ENCODE measurements around the gene PAQR6.

The PAQR6 gene, protein sequence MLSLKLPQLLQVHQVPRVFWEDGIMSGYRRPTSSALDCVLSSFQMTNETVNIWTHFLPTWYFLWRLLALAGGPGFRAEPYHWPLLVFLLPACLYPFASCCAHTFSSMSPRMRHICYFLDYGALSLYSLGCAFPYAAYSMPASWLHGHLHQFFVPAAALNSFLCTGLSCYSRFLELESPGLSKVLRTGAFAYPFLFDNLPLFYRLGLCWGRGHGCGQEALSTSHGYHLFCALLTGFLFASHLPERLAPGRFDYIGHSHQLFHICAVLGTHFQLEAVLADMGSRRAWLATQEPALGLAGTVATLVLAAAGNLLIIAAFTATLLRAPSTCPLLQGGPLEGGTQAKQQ

DNA sequence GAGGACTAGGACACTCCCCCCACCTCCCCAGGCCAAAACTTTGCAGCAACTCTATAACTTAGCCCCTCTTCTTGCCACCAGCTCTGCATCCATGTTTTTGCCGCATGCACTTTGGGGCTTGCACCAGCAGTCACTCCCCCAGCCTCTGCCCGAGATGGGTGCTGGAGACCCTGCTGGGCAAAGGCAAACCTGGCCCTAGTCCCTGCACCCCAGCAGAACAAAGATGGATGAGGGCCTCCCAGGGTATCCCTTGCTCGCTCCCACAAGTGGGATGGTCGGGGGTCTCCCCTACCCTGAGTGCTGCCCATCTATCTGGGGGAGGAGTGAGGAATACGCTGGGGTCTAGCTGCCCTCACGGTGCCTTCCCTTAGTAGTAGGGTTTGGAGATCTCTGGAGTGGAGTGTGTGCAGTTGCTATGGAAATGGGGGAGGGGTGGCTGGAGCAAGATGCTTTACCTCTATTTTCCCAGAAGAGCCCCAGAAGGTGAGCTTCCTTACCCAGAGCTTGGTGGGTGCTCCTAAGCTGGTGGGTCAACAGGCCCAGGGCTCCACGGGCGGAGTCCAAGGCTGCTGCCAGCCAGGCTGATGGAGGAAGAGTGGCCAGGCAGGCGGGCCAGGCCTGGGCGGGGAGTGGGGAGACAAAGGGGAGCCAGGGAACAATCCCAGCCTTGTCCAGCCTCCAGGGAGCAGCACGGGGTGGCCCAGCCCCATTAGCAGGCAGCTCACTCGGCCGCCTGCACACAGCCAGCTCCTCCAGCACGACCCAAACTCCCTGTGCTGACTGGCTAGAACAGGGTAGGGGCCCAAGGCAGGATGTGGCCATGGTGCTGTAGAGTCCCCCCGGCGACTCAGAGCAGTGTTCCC, at the start of gene PAQR6:
Gene PAQR6, minus strand, starts transcription at position 597 of the 863 bp plus-strand sequence. CDS start 1,325 bp downstream, outside the sequence.
- no peak for FAIRE-seq

DNA sequence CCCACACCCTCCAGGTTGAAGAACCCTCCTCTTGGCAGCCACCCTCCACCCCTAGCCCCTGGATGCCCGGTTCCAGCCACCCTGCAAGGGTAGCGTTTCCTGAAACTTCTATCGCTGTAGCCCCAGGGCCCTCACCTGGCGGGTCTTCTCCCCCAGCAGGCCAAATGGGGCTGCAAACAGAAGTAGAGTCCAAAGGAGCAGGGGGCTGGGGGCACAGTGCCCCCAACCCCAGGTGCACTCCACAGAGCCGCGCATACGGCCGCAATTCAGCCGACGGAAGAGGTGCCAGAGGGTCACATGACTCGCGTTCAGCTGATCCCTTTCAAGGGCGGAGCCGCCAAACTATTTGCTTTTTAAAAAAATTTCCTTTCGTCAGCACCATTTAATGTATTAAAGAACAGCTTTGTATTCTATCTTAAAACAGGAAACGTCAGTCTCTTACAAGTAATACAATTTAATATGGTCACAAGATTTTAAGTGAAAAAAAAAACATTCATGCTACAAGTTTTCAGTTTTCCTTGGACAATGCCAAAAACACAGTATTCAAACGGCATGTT, 47.6 kb upstream of the PAQR6 start, which contains the start of gene GLMP:
Gene GLMP, minus strand, starts transcription at position 289 of the 557 bp plus-strand sequence. Its CDS starts 34 bp downstream, at position 255.
- FAIRE-seq, result no peak

DNA sequence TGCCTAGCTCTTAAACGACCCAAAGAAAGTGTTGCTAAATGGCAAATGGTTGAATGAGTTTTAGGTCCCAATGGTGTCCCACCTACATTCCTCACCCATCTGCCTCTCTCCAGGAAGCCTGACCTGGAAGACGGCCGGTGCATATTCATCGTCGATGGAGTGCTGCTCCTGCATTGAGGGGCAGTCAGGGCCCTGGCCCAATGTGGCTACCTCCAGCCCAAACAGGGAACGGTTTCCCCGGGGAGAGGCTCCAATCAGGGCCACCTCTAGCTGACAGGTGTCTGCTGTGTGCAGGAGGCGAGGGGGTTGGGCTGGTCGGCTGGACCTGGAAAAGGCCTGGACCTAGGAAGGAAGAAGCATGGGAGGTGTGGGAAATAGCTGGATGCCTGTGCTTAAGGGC, 46.0 kb upstream of the PAQR6 start:
- FAIRE-seq, result no peak

DNA sequence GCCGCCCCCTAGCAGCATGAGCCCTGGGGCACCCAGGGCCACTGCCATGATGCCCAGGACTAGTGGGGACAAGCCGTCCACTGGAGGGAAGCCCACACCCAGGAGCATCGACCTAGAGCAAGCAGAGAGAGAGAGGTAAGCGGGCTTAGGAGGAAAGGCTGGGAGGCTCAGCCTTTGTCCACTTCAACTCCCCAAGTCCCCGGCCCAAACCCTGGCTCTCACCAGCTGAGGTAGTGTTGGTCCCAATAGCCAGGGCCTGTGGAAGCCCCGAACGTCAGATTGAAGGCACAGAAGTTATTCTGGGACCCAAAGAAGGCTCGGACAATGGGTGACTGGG, 45.2 kb upstream of the PAQR6 start:
- FAIRE-seq, result no peak

DNA sequence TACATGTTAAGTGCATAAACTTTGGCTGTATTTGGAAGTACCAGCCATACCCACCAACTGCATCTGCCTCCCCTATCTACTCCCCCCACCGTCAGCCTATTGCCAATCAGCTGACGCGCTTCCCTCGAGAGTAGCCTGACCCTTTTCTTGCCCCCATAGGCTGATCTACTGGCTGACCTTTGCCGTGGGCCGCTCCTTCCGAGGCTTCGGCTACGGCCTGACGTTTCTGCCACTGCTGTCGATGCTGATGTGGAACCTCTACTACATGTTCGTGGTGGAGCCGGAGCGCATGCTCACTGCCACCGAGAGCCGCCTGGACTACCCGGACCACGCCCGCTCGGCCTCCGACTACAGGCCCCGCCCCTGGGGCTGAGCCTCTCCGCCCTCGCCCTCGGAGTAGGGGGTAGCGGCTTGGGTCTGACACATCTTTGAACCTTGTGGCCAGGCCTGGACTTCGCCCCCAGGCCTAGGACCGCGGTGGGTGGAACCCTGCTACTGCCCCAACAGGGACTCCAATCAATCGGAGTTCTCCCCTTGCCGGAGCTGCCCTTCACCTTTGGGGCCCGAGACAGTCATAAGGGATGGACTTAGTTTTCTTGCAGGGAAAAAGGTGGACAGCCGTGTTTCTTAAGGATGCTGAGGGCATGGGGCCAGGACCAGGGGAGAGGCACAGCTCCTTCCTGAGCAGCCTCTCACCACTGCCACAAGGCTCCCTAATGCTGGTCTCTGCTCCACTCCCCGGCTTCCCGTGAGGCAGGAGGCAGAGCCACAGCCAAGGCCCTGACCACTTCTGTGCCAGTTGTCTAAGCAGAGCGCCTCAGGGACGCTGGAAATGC, 43.6 kb upstream of the PAQR6 start:
- no peak for FAIRE-seq

DNA sequence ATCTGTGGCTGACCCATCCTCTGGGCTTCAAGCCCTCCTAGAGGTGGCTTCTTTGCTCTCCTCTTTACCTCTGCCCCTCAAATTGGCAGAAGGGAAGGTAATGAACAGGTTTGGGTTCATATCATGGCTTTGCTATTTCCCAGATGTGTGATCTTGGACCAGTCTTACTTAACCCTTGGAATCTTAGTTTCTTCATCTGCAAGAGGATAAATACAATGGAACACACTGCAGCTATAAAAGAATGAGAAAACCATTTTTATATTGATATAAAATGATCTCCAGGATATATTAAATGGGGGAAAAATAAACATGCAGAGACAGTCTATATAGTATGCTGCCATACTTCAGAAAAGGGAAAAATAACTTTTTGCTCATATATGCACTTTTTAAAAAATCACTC, 42.0 kb upstream of the PAQR6 start:
- FAIRE-seq, result no peak

DNA sequence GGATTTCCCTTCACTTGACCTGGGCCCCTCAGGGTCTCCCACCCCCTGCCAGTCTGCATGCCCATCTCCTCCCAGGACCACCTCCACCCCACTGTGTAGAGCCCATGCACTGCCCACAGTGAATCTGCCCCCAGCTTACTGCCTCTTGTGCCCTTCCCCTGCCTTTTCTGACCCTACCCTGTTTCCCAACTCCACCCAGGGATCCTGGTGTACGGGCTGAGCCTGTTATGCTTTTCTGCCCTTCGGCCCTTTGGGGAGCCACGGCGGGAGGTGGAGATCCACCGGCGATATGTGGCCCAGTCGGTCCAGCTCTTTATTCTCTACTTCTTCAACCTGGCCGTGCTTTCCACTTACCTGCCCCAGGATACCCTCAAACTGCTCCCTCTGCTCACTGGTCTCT, 38.2 kb upstream of the PAQR6 start:
- no peak for FAIRE-seq

DNA sequence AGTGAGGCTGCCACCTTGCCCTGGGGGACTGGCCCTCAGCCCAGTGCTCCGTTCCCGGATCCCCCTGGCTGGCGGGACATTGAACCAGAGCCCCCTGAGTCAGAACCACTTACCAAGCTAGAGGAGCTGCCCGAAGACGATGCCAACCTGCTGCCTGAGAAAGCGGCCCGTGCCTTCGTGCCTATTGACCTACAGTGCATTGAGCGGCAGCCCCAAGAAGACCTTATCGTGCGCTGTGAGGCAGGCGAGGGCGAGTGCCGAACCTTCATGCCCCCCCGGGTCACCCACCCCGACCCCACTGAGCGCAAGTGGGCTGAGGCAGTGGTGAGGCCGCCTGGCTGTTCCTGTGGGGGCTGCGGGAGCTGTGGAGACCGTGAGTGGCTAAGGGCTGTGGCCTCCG, 37.6 kb upstream of the PAQR6 start:
- FAIRE-seq, result no peak

DNA sequence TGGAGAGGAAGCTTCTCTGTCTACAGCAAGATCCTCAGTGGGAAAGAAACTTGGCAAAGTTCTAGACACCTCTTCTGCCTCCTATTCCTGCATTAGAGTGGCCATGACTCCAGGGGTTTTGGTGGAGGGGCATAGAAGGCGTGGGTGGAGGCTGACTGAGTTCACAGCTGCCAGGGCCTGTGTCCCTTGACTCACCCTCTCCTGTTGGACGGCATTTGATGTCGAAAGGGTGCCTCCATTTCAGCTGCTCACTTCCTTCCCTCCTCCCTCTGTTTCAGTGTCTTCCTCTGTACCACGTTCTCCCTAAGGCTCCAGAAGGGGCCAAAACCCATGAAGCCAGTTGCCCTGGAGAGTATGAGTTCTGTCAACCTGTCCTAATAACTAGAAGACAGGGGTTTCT, 36.9 kb upstream of the PAQR6 start:
- FAIRE-seq, result no peak

DNA sequence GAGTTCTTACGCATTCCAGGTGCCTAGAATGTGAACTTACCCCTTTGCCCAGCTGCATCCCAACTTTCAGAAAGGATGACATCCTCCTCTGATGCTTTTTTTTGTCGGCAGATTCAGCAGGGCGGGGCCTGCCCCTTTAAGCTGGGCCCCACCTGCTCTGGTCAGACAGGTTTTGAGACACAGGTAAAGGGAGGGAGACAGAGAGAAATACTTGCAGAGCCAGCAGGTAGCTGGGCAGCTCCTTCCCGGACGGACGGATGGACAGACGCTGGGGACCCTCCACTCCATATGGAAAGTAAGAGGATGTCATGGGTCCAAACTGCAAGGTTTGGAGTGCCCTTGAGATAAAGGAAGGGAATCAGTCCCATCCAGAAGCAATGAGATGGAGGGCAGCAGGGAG, 36.3 kb upstream of the PAQR6 start, which contains the start of gene TMEM79:
Gene TMEM79, plus strand, starts transcription at position 214 of the 400 bp plus-strand sequence. CDS start 902 bp downstream, outside the sequence.
- FAIRE-seq, result no peak

DNA sequence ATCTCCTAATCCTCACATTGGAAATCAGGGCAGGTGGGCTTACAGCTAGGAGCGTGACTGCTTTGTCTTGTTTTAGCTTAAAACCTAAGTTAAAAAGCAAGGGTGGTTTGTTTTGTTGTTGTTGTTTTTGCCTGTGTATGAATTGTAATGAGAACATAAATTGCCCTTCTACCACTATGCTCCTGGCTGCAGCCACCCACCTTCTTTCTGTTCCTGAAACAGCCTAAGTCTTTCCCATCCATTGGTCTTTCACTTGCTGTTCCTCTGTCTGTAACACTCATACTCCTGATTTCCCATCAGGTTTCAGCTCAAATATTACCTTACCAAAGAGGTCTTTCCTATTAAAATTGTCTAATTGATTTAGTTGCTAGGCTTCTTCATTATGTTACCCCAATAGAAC, 35.7 kb upstream of the PAQR6 start:
- FAIRE-seq, result no peak

DNA sequence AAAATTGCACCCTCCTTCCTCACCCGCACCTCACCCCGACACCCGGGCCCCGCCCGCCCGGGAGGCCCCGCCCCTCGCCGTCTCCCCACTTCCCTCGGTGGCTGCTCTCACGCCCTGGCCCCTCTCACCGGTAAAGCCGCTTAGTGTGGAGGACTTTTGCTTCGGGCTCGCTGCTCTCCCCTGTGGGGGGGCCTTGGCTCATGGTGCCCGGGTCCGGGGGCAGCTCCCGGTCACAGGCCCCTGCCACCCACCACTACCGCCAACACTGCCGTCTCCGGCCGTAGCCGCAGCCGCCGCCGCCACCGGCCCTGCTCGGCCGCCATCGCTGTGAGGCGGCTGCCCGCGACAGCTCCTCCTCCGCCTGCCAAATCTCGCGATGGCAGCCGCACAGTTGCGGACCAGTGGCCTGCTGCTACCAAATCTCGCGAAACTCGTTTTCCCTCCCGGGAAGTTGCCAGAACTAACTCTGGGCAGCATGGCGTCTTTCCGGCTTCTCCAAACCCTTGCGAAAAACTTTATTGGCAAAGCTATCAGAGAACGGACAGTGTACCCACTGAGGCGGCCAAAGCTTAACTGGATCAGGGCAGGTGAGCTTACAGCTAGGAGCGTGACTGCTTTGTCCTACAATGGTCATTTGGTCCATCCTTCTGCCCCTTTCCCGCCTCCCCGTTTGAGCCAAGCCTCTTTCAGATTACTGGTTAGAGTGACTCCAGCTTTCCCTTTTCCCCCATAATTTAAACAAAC, 34.8 kb upstream of the PAQR6 start, which contains the start of gene SMG5:
Gene SMG5, minus strand, starts transcription at position 347 of the 744 bp plus-strand sequence. Its CDS starts 145 bp downstream, at position 202.
- peak; percentile 94 for FAIRE-seq

DNA sequence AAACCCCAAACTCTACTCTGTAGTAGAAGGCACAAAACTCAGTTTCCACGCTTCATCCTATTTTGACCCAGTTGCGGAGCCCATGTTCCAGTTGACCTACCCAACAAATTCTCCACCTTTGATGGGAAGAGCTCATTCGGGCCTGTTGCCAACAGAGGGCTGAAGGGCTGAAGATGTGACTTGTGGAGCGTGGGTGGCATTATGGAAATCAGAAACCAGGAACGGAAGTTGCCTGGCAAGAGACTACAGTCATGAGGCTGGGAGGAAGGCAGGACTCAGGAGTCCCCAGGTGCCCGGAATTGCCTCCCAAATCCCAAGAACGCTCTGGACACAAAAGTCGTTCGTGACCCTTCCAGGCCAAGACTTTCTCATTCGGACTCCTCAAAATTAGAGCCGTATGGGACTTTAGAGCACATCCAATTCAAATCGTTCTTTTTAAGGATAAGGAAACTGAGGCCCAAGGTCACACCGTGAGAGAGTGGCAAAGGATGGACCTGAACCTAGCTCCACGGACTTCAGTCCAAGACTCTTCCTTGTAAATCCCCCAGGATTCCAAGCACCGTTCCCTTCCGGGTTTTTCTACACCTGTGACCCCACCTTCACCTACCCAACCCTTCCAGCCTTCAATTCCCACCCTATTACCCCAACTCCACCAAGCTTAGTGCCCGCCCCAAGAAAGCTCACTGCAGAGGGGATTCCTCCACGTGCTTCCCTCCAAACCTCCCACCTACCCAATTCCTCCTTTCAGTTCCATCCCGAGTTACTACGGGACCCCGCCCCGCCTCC, 34.0 kb upstream of the PAQR6 start:
- no peak for FAIRE-seq

DNA sequence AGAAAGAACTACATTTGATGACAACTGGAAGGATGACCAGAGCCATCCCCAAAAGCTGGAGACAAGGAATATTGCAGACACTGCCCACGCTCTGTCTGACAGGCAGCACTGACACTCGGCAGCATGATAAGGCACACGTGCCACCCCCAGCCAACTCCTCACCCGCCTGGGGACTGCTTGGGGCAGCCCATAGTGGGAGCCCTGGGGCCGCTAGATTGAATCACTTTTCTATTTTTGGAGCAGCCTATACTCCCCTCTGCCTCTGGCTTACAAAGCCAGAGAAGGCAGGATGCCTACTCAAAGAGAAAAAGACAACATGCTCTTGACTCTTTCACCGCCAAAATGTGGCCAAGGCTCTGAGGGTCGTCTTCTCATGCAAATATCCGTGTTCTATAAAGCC, 33.4 kb upstream of the PAQR6 start:
- no peak for FAIRE-seq

DNA sequence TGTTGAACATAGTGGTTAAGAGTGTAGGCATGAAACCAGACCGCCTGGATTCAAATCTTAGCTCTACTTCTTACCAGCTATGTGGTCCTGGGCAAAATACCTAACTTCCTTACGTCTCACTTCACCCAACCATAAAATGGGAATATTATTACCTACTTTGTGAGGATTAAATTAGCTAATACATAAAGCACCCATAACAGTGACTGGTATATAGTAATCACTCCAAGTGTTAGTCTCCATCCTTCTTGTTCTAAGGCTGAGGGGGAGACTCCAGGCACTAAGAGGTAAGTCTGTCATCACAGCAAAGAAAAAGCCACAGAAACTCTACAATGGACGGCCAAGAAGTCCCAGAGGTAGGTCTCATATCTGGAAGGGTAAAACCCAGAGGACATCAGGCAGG, 32.0 kb upstream of the PAQR6 start:
- FAIRE-seq, result no peak

DNA sequence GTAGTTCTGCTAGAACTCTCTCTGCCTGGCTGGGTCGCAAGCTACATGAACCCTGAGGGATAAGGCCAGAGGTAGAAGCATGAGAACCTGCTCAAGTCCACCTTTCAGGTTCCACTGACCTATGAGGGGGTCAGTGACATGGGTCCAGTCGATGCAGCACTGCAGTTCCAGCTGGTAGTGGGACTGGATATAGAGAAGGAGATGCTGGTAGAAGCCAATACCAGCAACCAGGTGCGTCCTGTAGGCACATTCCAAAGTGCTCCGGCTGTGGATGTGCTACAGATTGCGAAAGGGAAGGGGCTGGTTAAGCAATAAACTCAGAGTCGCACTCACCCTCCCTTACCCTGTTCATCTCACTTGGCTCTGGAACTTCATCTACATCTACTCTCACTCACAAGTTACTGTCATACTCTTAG, 29.1 kb upstream of the PAQR6 start:
- no peak for FAIRE-seq

DNA sequence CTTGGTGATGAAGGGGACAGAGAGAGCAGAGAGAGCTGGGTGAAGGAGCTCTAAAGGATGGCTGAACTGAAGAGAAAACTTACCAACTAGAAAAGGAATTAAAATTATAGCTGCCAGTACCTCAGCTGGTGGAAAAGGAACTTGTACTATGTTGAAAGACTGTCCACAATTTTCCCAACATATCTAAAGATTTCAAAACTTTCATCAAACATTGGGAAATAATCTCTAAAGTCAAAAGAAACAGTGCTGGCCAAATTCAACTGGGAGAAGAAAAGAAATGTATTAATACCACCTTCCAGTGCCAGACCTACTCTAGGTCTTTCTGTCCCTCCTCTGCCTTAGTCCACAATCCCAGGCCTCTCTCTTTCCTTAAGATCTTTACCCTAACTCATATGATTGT, 28.7 kb upstream of the PAQR6 start:
- FAIRE-seq, result no peak

DNA sequence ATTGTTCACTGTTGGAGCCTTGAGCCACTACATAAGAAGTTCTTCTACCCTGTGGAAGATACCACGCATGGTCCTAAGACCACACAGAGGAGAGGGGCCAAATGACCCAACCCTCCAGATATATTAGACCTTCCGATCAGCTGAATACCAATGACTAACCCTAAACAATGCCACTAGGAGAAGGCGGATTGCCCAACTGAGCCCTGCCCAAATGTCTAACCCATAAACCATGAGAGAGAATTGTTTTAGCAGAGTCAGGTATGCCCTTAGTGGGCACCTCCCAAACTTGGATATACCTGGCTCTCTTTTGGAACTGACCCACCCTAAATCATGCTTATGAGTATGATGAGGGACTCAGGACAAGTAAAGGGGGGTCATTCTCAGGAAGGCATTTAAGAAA, 22.5 kb upstream of the PAQR6 start:
- FAIRE-seq, result no peak

DNA sequence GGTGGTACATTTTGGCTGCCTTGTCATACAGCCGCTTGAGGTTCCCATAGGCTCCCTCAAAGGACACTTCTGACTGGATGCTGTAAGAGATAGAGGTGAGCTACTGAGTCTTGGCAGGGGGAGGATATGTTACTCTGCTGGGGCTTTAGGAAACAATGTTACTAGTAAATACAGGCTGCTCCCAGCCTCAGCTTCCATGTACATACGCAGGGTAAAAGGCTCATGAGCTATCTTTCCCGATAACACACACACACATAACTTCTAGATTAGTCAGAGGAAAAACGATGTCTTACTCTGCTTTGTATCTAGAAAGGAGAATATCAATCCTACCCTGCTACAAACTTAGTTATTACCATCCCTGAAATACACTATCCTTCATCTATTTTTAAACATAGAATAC, 20.5 kb upstream of the PAQR6 start:
- no peak for FAIRE-seq

DNA sequence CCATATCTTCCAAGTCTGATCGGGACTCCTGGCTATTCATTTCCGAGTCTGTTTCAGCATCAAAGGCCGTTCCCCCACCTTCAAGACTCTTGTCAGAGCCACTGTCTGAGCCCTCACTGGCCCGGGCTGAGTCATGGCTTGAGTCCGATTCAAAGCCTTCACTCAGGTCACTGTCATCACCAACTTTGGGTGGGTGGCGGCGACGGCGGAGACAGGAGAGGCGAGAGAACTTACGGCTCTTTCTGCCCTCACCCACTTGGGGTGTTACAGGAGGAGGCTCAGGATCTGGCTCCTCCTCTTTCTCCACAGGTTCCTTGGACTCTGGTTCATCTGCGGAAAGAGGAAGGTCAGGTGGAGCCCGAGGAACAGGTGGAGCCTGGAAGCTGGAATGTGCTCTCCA, 18.2 kb upstream of the PAQR6 start:
- FAIRE-seq, result no peak

DNA sequence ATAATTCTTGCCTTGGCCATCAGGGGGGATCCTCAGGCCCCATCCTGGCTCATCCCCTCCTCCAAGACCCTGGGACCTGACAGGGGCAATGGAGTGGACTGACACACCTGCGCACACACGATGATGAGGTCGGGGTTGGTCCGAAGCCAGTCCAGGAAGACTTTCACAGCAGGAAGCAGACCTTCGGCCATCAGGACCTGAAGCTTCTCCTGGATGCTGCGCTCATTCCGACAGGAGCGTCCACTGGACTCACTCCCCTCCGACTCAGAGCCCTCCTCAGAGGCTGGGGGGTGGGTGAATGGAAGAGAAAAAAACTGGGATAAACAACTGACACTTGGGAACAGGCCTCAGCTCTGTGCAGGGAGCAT, 15.4 kb upstream of the PAQR6 start:
- no peak for FAIRE-seq
